ENCODE measurements around the gene CEP112. TPM values are rescaled to one million over a fixed set of nuclear protein-coding genes. Genes with fewer than 3 reads are reported as not detected.
"Not testable (repeated sequence)": the region's sequence is repeated elsewhere in the genome, so short reads cannot be mapped to it uniquely, and the experiment has no call there.

Gene CEP112
- total RNA-seq, 1 donor from 2014 or later: 26.0 TPM

DNA sequence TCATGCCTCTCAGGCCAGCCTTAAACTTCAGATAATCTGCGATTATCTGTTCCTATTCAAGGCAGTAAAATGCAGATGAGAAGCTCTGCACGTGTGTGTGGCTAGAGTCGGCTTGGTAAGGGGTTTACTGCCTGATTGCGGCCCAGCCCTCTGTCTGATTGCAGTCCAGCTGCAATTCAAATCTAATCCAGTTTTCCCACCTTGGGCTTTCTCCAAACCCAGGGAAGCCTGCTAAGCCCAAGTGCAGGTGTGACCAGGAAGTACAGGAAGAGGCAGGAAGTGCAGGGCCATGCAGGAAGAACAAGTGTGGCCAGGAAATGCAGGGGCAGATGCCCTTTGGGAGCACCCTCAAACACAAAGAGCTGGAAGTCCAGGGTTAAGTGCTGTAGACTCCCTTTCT, 314.9 kb downstream of the CEP112 start:
- DNase-seq (ENCODE audit: missing footprints) (no peak), ATAC-seq (no peak)
- intact Hi-C loops (cut with DNase I): no loop called here

DNA sequence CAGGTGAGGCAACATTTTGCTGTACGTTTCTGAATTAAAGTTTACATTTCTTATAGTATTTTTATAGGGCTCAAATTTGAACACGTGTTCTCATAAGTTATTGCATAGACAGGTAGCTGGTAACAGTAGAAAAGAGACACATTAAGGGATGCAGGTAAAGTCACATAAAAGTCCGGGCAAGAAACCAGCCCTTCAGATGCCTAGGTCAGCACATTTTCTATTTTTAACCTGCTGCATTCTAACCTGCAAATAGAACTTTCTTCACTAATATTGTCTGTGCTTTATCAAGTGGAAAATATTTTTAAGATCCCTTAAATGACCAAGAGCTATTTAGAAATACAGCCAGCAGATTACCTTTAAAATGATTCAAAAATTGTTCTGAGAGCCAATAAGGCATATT, 323.1 kb downstream of the CEP112 start:
- DNase-seq (ENCODE audit: missing footprints) (no peak), ATAC-seq (no peak)
- intact Hi-C loops (cut with DNase I): no loop called here

DNA sequence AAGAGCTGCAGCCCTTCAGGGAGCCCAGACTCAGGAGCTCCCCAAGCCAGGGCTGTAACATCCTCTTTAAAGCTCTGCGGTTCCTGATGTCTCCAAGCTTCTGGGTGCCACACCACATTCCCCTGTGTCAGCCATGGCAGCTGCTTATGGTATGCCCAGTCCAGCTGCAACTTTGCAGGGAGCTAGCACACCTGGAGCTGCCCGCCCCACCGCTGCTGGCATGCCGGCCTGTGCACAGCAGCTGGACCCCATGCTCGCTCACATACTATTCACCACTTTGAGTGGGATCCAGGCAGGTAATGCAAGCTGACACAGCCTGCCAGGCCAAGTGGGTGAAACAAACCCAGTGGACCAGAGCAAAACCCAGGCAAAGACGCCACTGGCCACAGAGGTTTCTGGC, 324.9 kb downstream of the CEP112 start:
- intact Hi-C loops (cut with DNase I): no loop called here
- DNase-seq (ENCODE audit: missing footprints): no peak
- no peak for ATAC-seq

DNA sequence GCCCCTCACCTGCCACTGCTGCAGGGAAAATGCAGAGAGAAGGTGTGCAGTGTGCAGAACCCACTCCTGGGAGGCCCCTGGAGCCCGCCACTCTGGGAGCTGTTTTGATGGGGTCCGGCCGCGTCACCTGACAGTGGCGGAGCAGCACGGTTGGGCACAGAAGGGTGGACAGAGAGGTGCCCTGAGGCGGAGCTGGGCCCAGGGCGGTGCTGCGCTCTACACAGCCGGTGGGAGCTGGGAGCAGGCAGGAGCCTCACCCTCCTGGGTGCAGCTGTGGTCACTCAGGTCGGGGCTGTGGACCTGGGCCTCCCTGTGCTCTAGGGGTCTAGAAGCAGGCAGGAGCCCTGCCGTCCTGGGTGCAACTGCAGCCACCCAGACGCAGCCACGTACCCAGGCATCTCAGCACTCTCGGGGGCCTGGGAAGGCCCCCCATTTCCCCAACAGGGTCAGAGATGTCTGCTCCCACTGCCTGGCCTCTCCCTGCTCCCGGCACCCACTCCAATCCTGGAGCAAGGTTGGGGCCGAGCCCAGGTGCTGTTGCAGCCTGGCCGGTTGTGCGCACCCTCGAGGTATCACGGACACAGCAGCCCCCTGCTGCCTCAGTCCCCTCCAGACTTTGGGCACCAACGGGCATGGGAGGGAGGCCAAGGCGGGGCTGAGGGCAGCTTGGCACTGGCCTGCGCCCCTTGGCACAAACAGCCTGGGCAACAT, 326.1 kb downstream of the CEP112 start:
- intact Hi-C loops (cut with DNase I): no loop called here
- ATAC-seq (no peak), DNase-seq (ENCODE audit: missing footprints) (no peak)

DNA sequence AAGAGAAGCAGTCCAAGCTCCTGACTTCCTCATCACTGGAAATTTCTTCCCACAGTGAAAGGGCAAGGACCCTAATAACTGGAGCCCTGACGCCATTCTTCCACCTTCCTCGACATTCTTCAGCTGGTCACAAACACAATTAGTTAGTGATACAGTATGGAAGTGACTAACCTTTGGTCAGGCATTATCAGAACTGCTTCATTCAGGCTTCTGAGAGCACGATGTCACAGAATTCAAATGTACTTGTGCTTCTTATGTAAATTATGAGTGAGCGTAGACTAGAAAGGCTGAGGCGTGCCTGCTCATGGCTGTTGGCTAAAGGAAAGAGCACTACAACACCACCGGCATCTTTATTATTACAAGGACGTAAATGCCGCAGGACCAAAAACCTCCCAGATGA, 327.5 kb downstream of the CEP112 start:
- DNase-seq (ENCODE audit: missing footprints): no peak
- intact Hi-C loops (cut with DNase I): no loop called here
- ATAC-seq: no peak

DNA sequence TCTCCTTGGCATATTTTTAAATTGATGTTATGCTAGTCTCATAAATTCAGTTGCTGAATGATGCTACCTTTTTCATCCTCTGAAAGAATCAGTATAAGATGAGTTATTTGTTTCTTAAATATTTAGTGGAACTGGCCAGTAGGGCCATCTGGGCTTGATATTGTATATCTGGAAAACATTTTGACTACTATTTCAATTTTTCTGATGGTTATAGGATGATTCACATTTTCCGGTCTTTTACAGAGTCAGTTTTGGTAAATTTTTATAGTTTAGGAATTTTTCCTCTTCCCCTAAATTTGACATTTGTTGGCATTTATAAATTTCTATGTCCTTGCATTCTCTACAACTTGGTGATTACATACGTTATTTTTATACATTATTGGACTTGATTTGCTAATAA, 334.2 kb downstream of the CEP112 start:
- ATAC-seq (no peak), DNase-seq (ENCODE audit: missing footprints) (no peak)
- intact Hi-C loops (cut with DNase I): no loop called here

DNA sequence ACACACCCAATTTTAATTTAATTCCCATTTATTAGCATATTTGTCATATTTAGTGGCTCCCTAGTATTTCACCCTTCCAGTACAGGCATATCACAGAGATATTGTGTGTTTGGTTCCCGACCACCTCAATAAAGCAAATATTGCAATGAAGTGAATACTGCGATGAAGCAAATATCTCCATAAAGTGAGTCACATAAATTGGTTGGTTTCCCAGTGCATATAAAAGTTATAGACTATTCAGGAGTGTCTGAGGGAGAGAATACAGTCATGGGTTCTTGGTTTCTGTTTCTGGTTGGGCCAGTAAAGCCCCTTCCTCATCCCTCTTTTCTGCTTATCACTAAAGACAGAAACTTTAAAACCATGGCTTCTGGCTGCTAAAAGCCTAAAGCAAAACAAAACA, 335.1 kb downstream of the CEP112 start:
- DNase-seq (ENCODE audit: missing footprints): no peak
- no peak for ATAC-seq
- intact Hi-C loops (cut with DNase I): no loop called here

DNA sequence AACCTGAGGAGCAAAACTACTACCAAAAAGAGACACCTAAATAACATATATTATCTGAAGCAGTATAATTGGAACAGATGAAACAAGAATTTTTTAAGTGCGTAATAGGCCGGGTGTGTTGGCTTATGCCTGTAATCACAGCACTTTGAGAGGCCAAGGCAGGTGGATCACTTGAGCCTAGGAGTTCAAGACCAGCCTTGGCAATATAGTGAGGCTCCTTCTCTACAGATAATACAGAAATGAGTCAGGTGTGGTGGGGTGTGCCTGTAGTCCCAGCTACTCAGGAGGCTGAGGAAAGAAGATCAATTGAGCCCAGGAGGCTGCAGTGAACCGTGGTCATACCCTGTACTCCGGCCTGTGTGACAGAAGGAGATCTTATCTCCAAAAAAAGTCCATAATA, 336.3 kb downstream of the CEP112 start:
- ATAC-seq: no peak
- intact Hi-C loops (cut with DNase I): no loop called here
- no peak for DNase-seq (ENCODE audit: missing footprints)

DNA sequence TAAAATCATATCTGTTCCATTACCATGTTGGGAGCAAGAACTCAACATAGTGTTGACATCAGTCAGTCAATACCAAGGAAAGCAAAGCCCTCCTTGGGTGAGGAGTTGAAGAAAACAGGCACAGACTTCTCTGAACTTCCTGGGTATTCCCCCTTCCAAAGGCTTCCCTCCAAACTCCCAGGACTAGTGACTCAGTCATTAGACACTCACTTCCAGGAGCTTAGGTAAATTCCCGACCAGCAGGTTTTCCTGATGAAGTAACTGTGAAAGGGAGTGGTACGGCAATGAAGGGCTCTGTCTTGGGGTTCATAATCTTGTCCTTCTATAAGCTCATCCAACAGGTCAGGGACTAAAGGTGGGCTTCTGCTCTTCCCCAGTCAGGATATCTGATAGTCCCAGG, 336.7 kb downstream of the CEP112 start:
- intact Hi-C loops (cut with DNase I): no loop called here
- ATAC-seq (no peak), DNase-seq (ENCODE audit: missing footprints) (no peak)

DNA sequence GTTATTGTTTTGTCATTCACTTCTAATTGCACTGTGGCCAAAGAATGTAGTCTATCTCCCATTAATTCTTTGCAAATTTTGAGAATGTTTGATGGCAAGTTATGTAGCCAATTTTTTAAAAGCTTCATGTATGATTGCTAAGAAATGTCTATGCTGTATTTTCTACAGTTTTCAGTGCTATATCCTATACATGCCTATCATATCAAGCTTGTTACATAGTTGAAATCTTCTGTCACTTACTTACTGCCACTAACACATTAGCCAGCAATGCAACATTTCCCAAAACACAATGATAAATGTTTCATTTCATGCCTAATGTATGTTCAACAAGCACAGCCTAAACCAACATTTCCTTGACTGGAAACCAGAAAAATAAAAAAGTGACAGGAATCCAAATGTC, 338.1 kb downstream of the CEP112 start:
- ATAC-seq (no peak), DNase-seq (ENCODE audit: missing footprints) (no peak)
- intact Hi-C loops (cut with DNase I): no loop called here

DNA sequence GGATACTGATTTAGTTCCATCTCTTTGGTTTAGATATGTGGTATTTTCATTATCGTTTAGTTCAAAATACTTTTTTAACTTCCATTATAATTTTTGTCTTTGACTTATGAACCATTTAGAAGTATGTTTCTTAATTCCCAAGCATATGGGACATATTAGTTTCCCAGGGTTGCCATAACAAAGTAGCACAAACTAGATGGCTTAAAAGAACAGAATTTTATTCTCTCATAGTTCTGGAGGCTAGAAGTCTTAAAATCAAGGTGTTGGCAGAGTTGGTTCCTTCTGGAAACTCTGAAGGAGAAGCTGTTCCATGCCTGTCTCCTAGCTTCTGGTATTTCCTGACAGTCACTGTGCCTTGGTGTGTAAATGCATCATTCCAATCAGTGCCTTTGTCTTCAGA, 339.0 kb downstream of the CEP112 start:
- ATAC-seq: no peak
- intact Hi-C loops (cut with DNase I): no loop called here
- DNase-seq (ENCODE audit: missing footprints): no peak

DNA sequence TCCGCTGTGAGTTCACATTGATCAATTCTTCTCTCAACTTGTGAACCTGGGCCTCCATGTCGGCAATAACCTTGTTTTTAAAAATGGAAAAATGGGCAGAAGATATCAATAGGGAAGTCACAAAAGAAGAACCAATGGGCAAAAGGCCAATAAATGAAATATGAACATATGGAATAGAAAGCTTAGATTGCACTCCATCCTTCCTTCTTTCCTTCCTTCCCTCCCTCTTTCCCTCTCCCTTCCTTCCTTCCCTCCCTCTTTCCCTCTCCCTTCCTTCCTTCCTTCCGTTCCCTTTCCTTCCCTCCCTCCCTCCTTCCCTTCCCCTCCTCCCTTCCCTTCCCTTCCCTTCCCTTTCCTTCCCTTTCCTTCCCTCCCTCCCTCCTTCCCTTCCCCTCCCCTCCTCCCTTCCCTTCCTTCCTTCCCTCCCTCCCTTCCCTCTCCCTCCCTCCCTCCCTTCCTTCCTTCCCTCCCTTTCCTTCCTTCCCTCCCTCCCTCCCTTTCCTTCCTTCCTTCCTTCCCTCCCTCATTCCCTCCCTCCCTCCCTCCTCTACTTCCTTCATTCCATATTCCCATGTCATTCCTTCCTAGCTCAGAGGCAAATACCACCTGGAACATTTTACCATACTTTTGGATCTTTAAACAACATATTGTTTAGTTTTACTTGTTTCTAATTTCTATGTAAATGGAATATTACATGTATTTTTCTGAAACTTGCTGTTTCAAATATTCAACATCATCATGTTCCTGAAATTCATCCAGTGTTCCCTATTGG, 339.8 kb downstream of the CEP112 start:
- ATAC-seq (no peak), DNase-seq (ENCODE audit: missing footprints) (no peak)
- intact Hi-C loops (cut with DNase I): no loop called here

DNA sequence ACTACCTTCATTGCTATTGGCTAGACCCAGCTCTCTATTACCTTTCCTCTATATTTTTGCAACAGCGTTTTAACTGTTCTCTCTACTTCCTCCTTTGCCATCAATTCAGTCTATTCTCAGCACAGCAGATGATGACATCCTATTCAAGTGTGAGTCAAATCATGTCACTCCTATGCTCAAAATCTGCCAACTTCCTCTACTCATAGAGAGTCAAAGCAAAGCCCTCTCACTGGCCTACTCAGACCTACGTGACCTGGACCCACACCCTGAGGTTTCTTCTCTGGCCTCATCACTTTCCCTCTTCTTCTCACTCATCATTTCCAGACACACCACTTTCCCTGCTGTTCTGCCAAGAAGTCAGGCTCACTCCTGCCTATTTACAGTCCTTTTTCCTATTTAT, 341.4 kb downstream of the CEP112 start:
- no peak for DNase-seq (ENCODE audit: missing footprints)
- ATAC-seq: no peak

DNA sequence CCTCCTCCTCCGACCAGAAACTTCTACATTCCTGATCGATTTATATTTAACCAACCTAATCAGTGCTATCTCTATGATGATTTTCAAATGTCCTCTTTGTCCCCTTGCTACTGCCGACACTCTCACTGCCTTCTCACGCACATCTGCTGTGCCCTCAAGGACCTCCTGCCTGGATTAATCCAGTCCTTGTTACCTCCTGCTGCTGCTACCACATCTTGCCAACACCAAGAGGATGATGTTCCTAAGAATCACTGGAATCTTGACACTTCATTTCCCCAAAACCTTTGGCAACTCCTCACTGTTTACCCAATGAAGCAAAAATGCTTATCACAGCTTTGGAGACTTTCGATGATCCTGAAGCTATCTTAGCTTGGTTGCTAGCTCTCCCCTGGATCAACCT, 343.2 kb downstream of the CEP112 start:
- DNase-seq (ENCODE audit: missing footprints) (no peak), ATAC-seq (no peak)
- intact Hi-C loops (cut with DNase I): no loop called here

More for the DNA sequence above, 341.4 kb downstream of the CEP112 start:
- intact Hi-C loops (cut with DNase I): no loop called here

DNA sequence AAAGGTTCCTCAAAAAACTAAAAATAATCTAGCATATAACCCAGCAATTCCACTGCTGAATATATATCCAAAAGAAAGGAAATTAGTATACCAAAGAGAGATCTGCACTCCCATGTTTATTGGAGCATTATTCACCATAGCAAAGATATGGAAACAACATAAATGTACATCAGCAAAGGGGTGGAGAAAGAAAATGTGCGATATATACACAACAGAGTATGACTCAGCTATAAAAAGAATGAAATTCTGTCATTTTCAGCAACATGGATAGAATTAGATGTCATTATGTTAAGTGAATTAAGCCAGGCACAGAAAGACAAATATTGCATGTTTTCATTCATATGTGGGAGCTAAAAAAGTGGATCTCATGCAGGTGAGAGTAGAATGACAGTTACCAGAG, 350.8 kb downstream of the CEP112 start:
- ATAC-seq (no peak), DNase-seq (ENCODE audit: missing footprints) (no peak)
- intact Hi-C loops (cut with DNase I): no loop called here

DNA sequence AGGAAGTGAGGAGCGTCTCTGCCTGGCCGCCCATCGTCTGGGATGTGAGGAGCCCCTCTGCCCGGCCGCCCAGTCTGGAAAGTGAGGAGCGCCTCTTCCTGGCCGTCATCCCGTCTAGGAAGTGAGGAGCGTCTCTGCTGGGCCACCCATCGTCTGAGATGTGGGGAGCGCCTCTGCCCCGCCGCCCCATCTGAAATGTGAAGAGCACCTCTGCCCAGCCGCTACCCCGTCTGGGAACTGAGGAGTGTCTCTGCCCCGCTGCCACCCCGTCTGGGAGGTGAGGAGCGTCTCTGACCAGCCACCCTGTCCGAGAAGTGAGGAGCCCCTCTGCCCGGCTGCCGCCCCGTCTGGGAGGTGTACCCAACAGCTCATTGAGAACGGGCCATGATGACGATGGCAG, 354.7 kb downstream of the CEP112 start:
- DNase-seq (ENCODE audit: missing footprints); intact Hi-C loops (cut with DNase I); ATAC-seq: not testable (repeated sequence)

DNA sequence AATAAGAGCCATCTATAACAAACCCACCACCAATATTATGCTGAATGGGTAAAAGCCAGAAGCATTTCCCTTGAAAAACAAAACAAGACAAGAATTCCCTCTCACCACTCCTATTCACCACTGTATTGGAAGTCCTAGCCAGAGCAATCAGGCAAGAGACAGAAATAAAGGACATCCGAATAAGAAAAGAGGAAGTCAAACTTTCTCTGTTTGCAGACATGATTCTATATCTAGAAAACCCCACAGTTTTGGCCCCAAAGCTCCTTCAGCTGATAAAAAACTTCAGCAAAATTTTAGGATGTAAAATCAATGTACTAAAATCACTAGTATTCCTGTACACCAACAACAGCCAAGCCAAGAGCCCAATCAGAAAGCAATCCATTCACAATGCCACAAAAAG, 358.7 kb downstream of the CEP112 start:
- DNase-seq (ENCODE audit: missing footprints): no peak
- intact Hi-C loops (cut with DNase I): no loop called here
- ATAC-seq: no peak

DNA sequence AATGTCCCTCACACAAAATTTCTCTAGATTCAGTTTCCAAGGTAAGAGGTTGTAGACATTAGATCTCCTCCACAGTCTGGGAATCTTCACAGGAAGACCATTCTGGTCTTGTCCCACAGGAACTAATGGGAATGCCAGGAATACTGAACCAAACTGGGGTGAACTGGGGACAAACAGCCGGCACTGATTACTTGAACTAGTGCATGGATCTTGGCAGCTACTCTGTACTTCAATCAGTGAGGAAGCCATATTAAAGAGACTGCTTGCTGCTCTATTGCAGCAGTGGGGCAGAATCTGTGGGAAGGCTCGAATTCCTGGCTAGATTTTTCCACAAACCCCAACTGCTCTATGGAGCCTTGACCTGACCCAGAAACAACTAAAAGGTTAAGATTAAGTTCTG, 361.6 kb downstream of the CEP112 start:
- intact Hi-C loops (cut with DNase I): no loop called here
- no peak for DNase-seq (ENCODE audit: missing footprints)
- no peak for ATAC-seq

DNA sequence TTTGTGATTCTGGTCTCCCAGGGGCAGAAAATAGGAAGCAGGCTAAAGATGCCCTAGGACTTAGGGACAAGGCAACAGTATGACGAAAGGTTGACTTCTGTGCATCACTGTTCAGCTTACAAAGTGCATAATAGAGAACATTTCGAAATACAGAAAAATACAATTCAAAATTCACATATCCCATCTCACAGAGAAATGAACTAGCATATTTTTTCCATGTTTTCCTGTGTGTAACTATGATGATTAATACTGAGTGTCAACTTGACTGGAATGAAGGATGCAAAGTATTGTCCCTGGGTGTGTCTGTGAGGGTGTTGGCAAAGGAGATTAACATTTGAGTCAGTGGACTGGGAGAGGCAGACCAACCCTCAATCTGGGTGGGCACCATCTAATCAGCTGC, 365.4 kb downstream of the CEP112 start:
- intact Hi-C loops (cut with DNase I); DNase-seq (ENCODE audit: missing footprints); ATAC-seq: not testable (repeated sequence)

DNA sequence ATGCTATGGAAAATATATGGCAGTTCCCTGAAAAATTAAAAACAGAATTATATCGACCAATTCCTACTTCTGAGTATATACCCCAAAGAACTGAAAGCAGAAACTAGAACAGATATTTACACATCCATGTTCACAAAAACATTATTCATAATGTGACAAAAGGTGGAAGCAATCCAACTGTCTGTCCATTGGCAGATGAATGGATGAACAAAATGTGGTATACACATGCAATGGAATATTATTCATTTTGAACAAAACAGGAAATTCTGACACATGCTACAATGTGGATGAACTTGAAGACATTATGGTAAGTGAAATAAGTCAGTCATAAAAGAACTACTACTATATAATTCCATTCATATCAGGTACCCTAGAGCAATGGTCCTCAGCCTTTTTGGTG, 367.0 kb downstream of the CEP112 start:
- intact Hi-C loops (cut with DNase I): no loop called here
- ATAC-seq (no peak), DNase-seq (ENCODE audit: missing footprints) (no peak)

DNA sequence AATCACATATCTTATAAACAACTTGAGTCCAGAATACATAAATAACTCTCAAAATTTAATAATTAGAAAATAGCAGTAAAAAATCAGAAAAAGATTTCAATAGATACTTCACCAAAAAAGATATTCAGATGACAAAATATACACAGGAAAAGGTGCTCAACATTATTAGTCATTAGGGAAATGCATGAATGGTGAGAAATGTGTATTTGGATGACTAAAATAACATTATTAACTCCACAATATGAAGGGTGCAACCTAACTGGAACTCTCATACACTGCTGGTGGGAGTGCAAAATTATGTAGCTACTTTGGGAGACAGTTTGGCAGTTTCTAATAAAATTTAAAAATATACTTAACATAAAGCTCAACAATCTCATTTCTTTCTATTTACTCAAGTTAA, 368.2 kb downstream of the CEP112 start:
- intact Hi-C loops (cut with DNase I): no loop called here
- no peak for ATAC-seq
- DNase-seq (ENCODE audit: missing footprints): no peak
